Liver (tissue), 9 donors: Measurements from ENCODE around the gene SRCAP. TPM values are rescaled to one million over a fixed set of nuclear protein-coding genes. Genes with fewer than 3 reads are reported as not detected.

Experiments used
- DNase-seq: peaks from one replicate; pipeline ENCODE4 v3.0.0-alpha.2; 2017; ENCODE audit warnings: low spot score
- H3K27ac ChIP-seq, 2 donors: one replicate each; pipeline ENCODE4 v1.7.0; 2013; ENCODE audit warnings: inconsistent platforms in 2 of 2, low read length in 2 of 2, control low read depth in 1 of 2, low read depth in 1 of 2, mild to moderate bottlenecking in 1 of 2
- H3K27me3 ChIP-seq, 4 donors: one replicate each; pipeline versions ENCODE4 v1.6.1 to v1.7.0; 2013; ENCODE audit warnings: low read length in 3 of 4, inconsistent platforms in 1 of 4, mild to moderate bottlenecking in 1 of 4, moderate library complexity in 1 of 4; ENCODE audit not compliant: control insufficient read depth in 4 of 4, insufficient read depth in 4 of 4
- H3K36me3 ChIP-seq, 4 donors: one replicate each; pipeline versions ENCODE4 v1.6.1 to v1.7.0; 2013; ENCODE audit warnings: low read length in 3 of 4, mild to moderate bottlenecking in 3 of 4, low read depth in 1 of 4, moderate library complexity in 1 of 4; ENCODE audit not compliant: control insufficient read depth in 4 of 4, insufficient read depth in 3 of 4
- H3K4me1 ChIP-seq, 4 donors: one replicate each; pipeline versions ENCODE4 v1.6.1 to v1.7.0; 2013; ENCODE audit warnings: low read length in 3 of 4, mild to moderate bottlenecking in 3 of 4, moderate library complexity in 1 of 4; ENCODE audit not compliant: control insufficient read depth in 4 of 4, insufficient read depth in 4 of 4
- H3K4me3 ChIP-seq, 3 donors: one replicate each; pipeline versions ENCODE4 v1.6.1 to v1.7.0; 2013; ENCODE audit warnings: low read length in 3 of 3, control low read depth in 1 of 3, low read depth in 1 of 3, mild to moderate bottlenecking in 1 of 3
- H3K9ac ChIP-seq, 2 donors: one replicate each; pipeline ENCODE4 v1.7.0; 2013; ENCODE audit warnings: low read length in 2 of 2, mild to moderate bottlenecking in 2 of 2, moderate library complexity in 2 of 2, control low read depth in 1 of 2, low read depth in 1 of 2
- H3K9me3 ChIP-seq, 4 donors: one replicate each; pipeline versions ENCODE4 v1.6.1 to v1.7.0; 2013; ENCODE audit warnings: low read length in 3 of 4; ENCODE audit not compliant: control insufficient read depth in 4 of 4
- EGR1 ChIP-seq, 2 donors: IDR thresholded peaks; 2 replicates each; pipeline ENCODE4 v1.6.1; 2016 to 2018; ENCODE audit warnings: antibody characterized with exemption in 2 of 2, low read depth in 2 of 2
- FOXA1 ChIP-seq: IDR thresholded peaks from 2 replicates; pipeline ENCODE4 v1.6.1; 2016; ENCODE audit warnings: antibody characterized with exemption
- GABPA ChIP-seq, 2 donors: IDR thresholded peaks in 1 of 2; conservative IDR thresholded peaks in 1 of 2; 2 replicates each; pipeline ENCODE4 v1.6.1; 2016; ENCODE audit warnings: antibody characterized with exemption in 2 of 2, mild to moderate bottlenecking in 1 of 2, moderate library complexity in 1 of 2
- HNF4A ChIP-seq, 2 donors: conservative IDR thresholded peaks; 2 replicates each; pipeline ENCODE4 v1.6.1; 2016; ENCODE audit warnings: antibody characterized with exemption in 2 of 2, mild to moderate bottlenecking in 2 of 2
- HNF4G ChIP-seq: IDR thresholded peaks from 2 replicates; pipeline ENCODE4 v1.6.1; 2016; ENCODE audit warnings: antibody characterized with exemption
- JUND ChIP-seq, 2 donors: IDR thresholded peaks; 2 replicates each; pipeline ENCODE4 v1.6.1; 2016; ENCODE audit warnings: antibody characterized with exemption in 2 of 2
- NR2F2 ChIP-seq: IDR thresholded peaks from 2 replicates; pipeline ENCODE4 v1.6.1; 2016; ENCODE audit warnings: antibody characterized with exemption
- RAD21 ChIP-seq, 2 donors: IDR thresholded peaks; 2 replicates each; pipeline ENCODE4 v1.6.1; 2016; ENCODE audit warnings: antibody characterized with exemption in 2 of 2, mild to moderate bottlenecking in 2 of 2
- RXRA ChIP-seq, 2 donors: IDR thresholded peaks; 2 replicates each; pipeline ENCODE4 v1.6.1; 2017 to 2018; ENCODE audit warnings: antibody characterized with exemption in 2 of 2, mild to moderate bottlenecking in 1 of 2
- SP1 ChIP-seq: IDR thresholded peaks from 2 replicates; pipeline ENCODE4 v1.6.1; 2018; ENCODE audit warnings: antibody characterized with exemption, mild to moderate bottlenecking
- TAF1 ChIP-seq: conservative IDR thresholded peaks from 2 replicates; pipeline ENCODE4 v1.6.1; 2016; ENCODE audit warnings: antibody characterized with exemption, mild to moderate bottlenecking
- ZBTB33 ChIP-seq: IDR thresholded peaks from 2 replicates; pipeline ENCODE4 v1.6.1; 2016; ENCODE audit warnings: antibody characterized with exemption
- WGBS: extraction: QIAGEN DNeasy Blood & Tissue Kit; methylation state at CpG from one replicate; pipeline ENCODE4 v1.1.7; 2013; 5-methylcytosine and 5-hydroxymethylcytosine counted together
- polyA plus RNA-seq, 2 donors: library from polyadenylated mRNA; stranded (reverse) in 1 of 2; unstranded in 1 of 2; fragments of 200-250 nt in 1 of 2; fragments of >200 nt in 1 of 2; fragmentation: Nextera tagmentation in 1 of 2; extraction: Ambion mirVana in 1 of 2; gene quantifications; one replicate each; pipeline versions ENCODE4 v1.2.1 to v1.2.3, GENCODE V29; 2013 to 2015
- total RNA-seq, 2 donors: library from RNA; depleted of rRNA; stranded (reverse); fragments of >200 nt; gene quantifications; one replicate each; pipeline ENCODE4 v1.2.3, GENCODE V29; 2014
- TF ChIP-seq, protein P1 (sequence below): IDR thresholded peaks from 2 replicates; pipeline ENCODE4 v1.6.1; 2016; ENCODE audit warnings: antibody characterized with exemption, mild to moderate bottlenecking
- TF ChIP-seq, protein P2 (sequence below): fragments of 150-350 bp; IDR thresholded peaks from 2 replicates; pipeline ENCODE4 v1.5.1; 2017; ENCODE audit warnings: improper control_type of control experiment, low read depth, low read length; ENCODE audit not compliant: missing input control
- TF ChIP-seq, protein P3 (sequence below): IDR thresholded peaks from 2 replicates; pipeline ENCODE4 v1.6.1; 2016; ENCODE audit warnings: antibody characterized with exemption
- donor health status: healthy.
- donor health status: healthy.
- donor health status: healthy.
- donor health status: healthy.
- donor health status: healthy.

The SRCAP gene
- total and polyA plus RNA-seq, 4 donors = 7.6 to 27.7 (median 17.7) TPM

- 96% methylated on average over 13 of the region's 13 CpGs for WGBS
- Histone ChIP-seq H3K4me1 (peaks cover 5 to 27% (median 22%) of the 10 kb centered on the region in 4 donors), H3K4me3 (no peak overlapping the region), H3K27me3 (no peaks in the 10 kb centered on the region), H3K9me3 (no peaks in the 10 kb centered on the region), H3K27ac (no peak overlapping the region), H3K9ac (no peak overlapping the region), H3K36me3 (peaks cover 0 to 15% (median 6%) of the 10 kb centered on the region in 4 donors)
- TF ChIP-seq ZBTB33 (no peak), RXRA (IDR thresholded peaks at IDR 0.05) (no peak), NR2F2 (no peak), HNF4G (no peak), RAD21 (IDR thresholded peaks at IDR 0.05) (no peak), TAF1 (no peak), HNF4A (conservative IDR thresholded peaks at IDR 0.05) (no peak), EGR1 (IDR thresholded peaks at IDR 0.05; ENCODE audit: low read depth in 2 of 2) (no peak)
- TF ChIP-seq, protein P1, sequence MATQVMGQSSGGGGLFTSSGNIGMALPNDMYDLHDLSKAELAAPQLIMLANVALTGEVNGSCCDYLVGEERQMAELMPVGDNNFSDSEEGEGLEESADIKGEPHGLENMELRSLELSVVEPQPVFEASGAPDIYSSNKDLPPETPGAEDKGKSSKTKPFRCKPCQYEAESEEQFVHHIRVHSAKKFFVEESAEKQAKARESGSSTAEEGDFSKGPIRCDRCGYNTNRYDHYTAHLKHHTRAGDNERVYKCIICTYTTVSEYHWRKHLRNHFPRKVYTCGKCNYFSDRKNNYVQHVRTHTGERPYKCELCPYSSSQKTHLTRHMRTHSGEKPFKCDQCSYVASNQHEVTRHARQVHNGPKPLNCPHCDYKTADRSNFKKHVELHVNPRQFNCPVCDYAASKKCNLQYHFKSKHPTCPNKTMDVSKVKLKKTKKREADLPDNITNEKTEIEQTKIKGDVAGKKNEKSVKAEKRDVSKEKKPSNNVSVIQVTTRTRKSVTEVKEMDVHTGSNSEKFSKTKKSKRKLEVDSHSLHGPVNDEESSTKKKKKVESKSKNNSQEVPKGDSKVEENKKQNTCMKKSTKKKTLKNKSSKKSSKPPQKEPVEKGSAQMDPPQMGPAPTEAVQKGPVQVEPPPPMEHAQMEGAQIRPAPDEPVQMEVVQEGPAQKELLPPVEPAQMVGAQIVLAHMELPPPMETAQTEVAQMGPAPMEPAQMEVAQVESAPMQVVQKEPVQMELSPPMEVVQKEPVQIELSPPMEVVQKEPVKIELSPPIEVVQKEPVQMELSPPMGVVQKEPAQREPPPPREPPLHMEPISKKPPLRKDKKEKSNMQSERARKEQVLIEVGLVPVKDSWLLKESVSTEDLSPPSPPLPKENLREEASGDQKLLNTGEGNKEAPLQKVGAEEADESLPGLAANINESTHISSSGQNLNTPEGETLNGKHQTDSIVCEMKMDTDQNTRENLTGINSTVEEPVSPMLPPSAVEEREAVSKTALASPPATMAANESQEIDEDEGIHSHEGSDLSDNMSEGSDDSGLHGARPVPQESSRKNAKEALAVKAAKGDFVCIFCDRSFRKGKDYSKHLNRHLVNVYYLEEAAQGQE = no peak
- TF ChIP-seq, protein P2, sequence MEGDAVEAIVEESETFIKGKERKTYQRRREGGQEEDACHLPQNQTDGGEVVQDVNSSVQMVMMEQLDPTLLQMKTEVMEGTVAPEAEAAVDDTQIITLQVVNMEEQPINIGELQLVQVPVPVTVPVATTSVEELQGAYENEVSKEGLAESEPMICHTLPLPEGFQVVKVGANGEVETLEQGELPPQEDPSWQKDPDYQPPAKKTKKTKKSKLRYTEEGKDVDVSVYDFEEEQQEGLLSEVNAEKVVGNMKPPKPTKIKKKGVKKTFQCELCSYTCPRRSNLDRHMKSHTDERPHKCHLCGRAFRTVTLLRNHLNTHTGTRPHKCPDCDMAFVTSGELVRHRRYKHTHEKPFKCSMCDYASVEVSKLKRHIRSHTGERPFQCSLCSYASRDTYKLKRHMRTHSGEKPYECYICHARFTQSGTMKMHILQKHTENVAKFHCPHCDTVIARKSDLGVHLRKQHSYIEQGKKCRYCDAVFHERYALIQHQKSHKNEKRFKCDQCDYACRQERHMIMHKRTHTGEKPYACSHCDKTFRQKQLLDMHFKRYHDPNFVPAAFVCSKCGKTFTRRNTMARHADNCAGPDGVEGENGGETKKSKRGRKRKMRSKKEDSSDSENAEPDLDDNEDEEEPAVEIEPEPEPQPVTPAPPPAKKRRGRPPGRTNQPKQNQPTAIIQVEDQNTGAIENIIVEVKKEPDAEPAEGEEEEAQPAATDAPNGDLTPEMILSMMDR = no peak
- no peak for DNase-seq
Measured at GRCh38 chr16:30756781-30757100, 57.8 kb downstream of the SRCAP start.

DNA sequence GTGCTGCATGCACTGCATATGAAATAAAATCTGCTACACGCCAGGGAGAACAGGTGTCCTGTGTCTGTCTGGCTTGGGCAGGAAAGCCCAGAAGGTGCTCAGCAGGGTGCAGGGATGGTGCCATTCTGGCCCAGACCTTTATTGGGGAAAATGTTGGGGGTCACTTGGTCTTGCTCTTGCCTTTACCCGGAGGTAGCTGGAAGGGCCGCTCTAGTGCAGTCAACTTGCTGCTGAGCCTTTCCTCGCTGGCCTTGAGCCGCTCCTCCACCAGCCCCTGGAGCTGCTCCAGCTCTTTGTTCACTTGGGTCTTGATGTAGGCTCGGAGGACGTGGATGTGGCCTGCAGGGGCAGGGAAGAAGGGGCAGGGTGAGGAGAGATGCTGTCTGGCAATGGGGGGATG lies 58.3 kb downstream of the SRCAP start:
- Histone ChIP-seq H3K9me3 (no peaks in the 10 kb centered on the region), H3K9ac (no peak overlapping the region), H3K36me3 (peaks cover 0 to 15% (median 6%) of the 10 kb centered on the region in 4 donors), H3K4me3 (no peak overlapping the region), H3K27ac (no peak overlapping the region), H3K4me1 (peaks cover 5 to 29% (median 23%) of the 10 kb centered on the region in 4 donors), H3K27me3 (no peaks in the 10 kb centered on the region)
- DNase-seq = no peak
- TF ChIP-seq SP1 (no peak), GABPA (IDR thresholded peaks at IDR 0.05 in 1 of 2, conservative IDR thresholded peaks at IDR 0.05 in 1 of 2) (no peak), TAF1 (no peak), NR2F2 (no peak), JUND (IDR thresholded peaks at IDR 0.05) (no peak), RXRA (IDR thresholded peaks at IDR 0.05) (no peak), HNF4A (conservative IDR thresholded peaks at IDR 0.05) (no peak), FOXA1 (no peak), HNF4G (no peak)
- TF ChIP-seq, protein P2 = no peak
- TF ChIP-seq, protein P3, sequence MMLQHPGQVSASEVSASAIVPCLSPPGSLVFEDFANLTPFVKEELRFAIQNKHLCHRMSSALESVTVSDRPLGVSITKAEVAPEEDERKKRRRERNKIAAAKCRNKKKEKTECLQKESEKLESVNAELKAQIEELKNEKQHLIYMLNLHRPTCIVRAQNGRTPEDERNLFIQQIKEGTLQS = no peak
- WGBS = 96% methylated on average over 7 of the region's 7 CpGs
